Smooth muscle cell (in vitro differentiated cells): Measurements from ENCODE around the gene SPAG9. TPM values are rescaled to one million over a fixed set of nuclear protein-coding genes. Genes with fewer than 3 reads are reported as not detected.
"Not testable (repeated sequence)": the region's sequence is repeated elsewhere in the genome, so short reads cannot be mapped to it uniquely, and the experiment has no call there.

Experiments
- DNase-seq: peaks from one replicate; lab custom pipeline; 2025; ENCODE audit not compliant: unreplicated experiment; lab: John Stamatoyannopoulos, UW
- H2AFZ ChIP-seq: fragments of 200-600 bp; sonication (generic); 2 replicates; pipeline ENCODE4 v1.6.0; 2016; ENCODE audit warnings: antibody characterized with exemption, low read depth, mild to moderate bottlenecking
- H3F3A ChIP-seq: fragments of 200-600 bp; sonication (generic); 2 replicates; pipeline ENCODE4 v1.6.0; 2017; ENCODE audit warnings: antibody characterized with exemption, low read depth
- H3K27ac ChIP-seq: fragments of 200-600 bp; sonication (generic); 2 replicates; pipeline ENCODE4 v1.5.1; 2016; ENCODE audit warnings: low read depth, mild to moderate bottlenecking
- H3K27me3 ChIP-seq: fragments of 200-600 bp; sonication (generic); 2 replicates; pipeline ENCODE4 v1.6.1; 2016; ENCODE audit warnings: low read depth, mild to moderate bottlenecking
- H3K36me3 ChIP-seq: fragments of 200-600 bp; sonication (generic); 2 replicates; pipeline ENCODE4 v1.5.1; 2016; ENCODE audit warnings: low read depth
- H3K4me1 ChIP-seq: fragments of 200-600 bp; sonication (generic); 2 replicates; pipeline ENCODE4 v1.5.1; 2016; ENCODE audit warnings: low read depth
- H3K4me2 ChIP-seq: fragments of 200-600 bp; sonication (generic); 2 replicates; pipeline ENCODE4 v1.6.0; 2016; ENCODE audit warnings: mild to moderate bottlenecking
- H3K4me3 ChIP-seq: fragments of 200-600 bp; sonication (generic); 2 replicates; pipeline ENCODE4 v1.5.1; 2016; ENCODE audit warnings: mild to moderate bottlenecking
- H3K79me2 ChIP-seq: fragments of 200-600 bp; sonication (generic); 2 replicates; pipeline ENCODE4 v1.6.0; 2016; ENCODE audit warnings: low read depth, mild to moderate bottlenecking
- H3K9ac ChIP-seq: fragments of 200-600 bp; sonication (generic); 2 replicates; pipeline ENCODE4 v1.6.0; 2016; ENCODE audit warnings: low read depth
- H3K9me3 ChIP-seq: fragments of 200-600 bp; sonication (generic); replicated peaks from 2 replicates; pipeline ENCODE4 v1.5.1; 2016; ENCODE audit warnings: low read depth
- H4K20me1 ChIP-seq: fragments of 200-600 bp; sonication (generic); 2 replicates; pipeline ENCODE4 v1.6.0; 2016; ENCODE audit warnings: low read depth
- CTCF ChIP-seq: fragments of 200-600 bp; sonication (generic); IDR thresholded peaks from 2 replicates; pipeline ENCODE4 v1.5.1; 2017; ENCODE audit warnings: borderline replicate concordance, mild to moderate bottlenecking, antibody characterized with exemption; ENCODE audit not compliant: insufficient read depth, poor library complexity, severe bottlenecking
- WGBS: methylation state at CpG from one replicate; pipeline ENCODE4 v1.1.7; 2016; ENCODE audit warnings: low lambda C conversion rate; 5-methylcytosine and 5-hydroxymethylcytosine counted together
- polyA plus RNA-seq: library from polyadenylated mRNA; unstranded; fragments of >200 nt; fragmentation: Nextera tagmentation; extraction: Ambion mirVana; gene quantifications from 2 replicates; pipeline ENCODE4 v1.2.1, GENCODE V29; 2016
- total RNA-seq: library from RNA; depleted of rRNA; stranded (reverse); fragments of >200 nt; gene quantifications from 2 replicates; pipeline ENCODE4 v1.2.3, GENCODE V29; 2014

SPAG9 gene
- total and polyA plus RNA-seq, 2 experiments from 2014 or later: 29.1 to 64.8 TPM

- Histone ChIP-seq H3K27me3 (no peaks in the 10 kb centered on the region), H3K27ac (peak overlapping the region; percentile 20), H3K9ac (no peak overlapping the region), H3K4me2 (no peak overlapping the region), H3K36me3 (no peaks in the 10 kb centered on the region), H3K79me2 (peaks cover 47% of the 10 kb centered on the region), H4K20me1 (peaks cover 93% of the 10 kb centered on the region), H3F3A (no peaks in the 10 kb centered on the region), H3K9me3 (no peaks in the 10 kb centered on the region), H2AFZ (no peak overlapping the region), H3K4me3 (no peak overlapping the region), H3K4me1 (no peaks in the 10 kb centered on the region)
- 74% methylated on average over 6 of the region's 6 CpGs for WGBS
- TF ChIP-seq CTCF: no peak
- DNase-seq: no peak
Measured at GRCh38 chr17:51085150-51085805, 35.4 kb downstream of the SPAG9 start.

GRCh38 chr17:51083981-51084380 lies 36.7 kb downstream of the SPAG9 start:
- Histone ChIP-seq H3K9ac (no peak overlapping the region), H3K4me3 (no peak overlapping the region), H3K27me3 (no peaks in the 10 kb centered on the region), H3K79me2 (peaks cover 46% of the 10 kb centered on the region), H3K4me1 (no peaks in the 10 kb centered on the region), H3K27ac (no peak overlapping the region), H3K4me2 (no peak overlapping the region), H3K9me3 (no peaks in the 10 kb centered on the region), H4K20me1 (peaks cover 85% of the 10 kb centered on the region), H3F3A (no peaks in the 10 kb centered on the region), H2AFZ (no peak overlapping the region), H3K36me3 (peaks cover 4% of the 10 kb centered on the region)
- 97% methylated on average over 1 of the region's 1 CpG for WGBS
- no peak for DNase-seq
- no peak for TF ChIP-seq CTCF

- peaks cover 43% of the 10 kb centered on the region for H3K79me2 ChIP-seq
- H3K4me1 ChIP-seq: not testable (repeated sequence)
Measured at GRCh38 chr17:51083364-51083763, 37.3 kb downstream of the SPAG9 start.

DNA sequence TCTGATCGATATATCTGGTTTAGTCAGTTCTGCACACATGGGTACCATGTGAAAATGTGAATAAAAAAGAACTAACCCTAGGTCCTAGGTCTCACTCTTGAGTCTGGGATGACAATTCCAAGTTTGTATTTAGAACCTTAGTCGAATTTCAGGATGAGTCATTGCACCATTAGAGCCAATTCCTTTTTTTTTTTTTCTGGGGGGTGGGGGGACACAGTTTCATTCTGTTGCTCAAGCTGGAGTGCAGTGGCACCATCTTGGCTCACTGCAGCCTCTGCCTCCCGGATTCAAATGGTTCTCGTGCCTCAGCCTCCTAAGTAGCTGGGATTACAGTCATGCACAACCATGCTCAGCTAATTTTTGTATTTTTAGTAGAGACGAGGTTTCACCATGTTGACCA lies 41.6 kb downstream of the SPAG9 start:
- no peaks in the 10 kb centered on the region for H3K4me1 ChIP-seq
- H3F3A ChIP-seq: no peaks in the 10 kb centered on the region
- H3K9ac ChIP-seq: no peak overlapping the region
- H3K4me2 ChIP-seq: no peak overlapping the region
- H3K79me2 ChIP-seq: peaks cover 19% of the 10 kb centered on the region
- H3K9me3 ChIP-seq: no peaks in the 10 kb centered on the region
- DNase-seq: no peak
- peaks cover 40% of the 10 kb centered on the region for H4K20me1 ChIP-seq
- TF ChIP-seq CTCF: no peak
- H3K27me3 ChIP-seq: no peaks in the 10 kb centered on the region
- WGBS: 89% methylated on average over 5 of the region's 5 CpGs
- no peak overlapping the region for H3K27ac ChIP-seq
- peaks cover 4% of the 10 kb centered on the region for H3K36me3 ChIP-seq
- no peak overlapping the region for H2AFZ ChIP-seq
- no peak overlapping the region for H3K4me3 ChIP-seq

More at GRCh38 chr17:51083364-51083763, 37.3 kb downstream of the SPAG9 start:
- H3K4me3 ChIP-seq, H2AFZ ChIP-seq, H3K27ac ChIP-seq, H3K9ac ChIP-seq, H3K36me3 ChIP-seq, H3K4me2 ChIP-seq, H3K27me3 ChIP-seq, H3K9me3 ChIP-seq, H3F3A ChIP-seq, DNase-seq: not testable (repeated sequence)
- 91% methylated on average over 7 of the region's 7 CpGs for WGBS
- H4K20me1 ChIP-seq: peaks cover 78% of the 10 kb centered on the region
